ENCODE results near the gene BCAT1. TPM values are rescaled to one million over a fixed set of nuclear protein-coding genes. Genes with fewer than 3 reads are reported as not detected.
A peak's percentile ranks its signal among the peaks of the same experiment; 100 is the strongest.

BCAT1 gene
- total and polyA plus RNA-seq, 9 of the 15 experiments (the other 6 are each of a cell fraction or from before 2014, with no cell fraction given), result 38.5 to 157 (median 66.8) TPM

DNA sequence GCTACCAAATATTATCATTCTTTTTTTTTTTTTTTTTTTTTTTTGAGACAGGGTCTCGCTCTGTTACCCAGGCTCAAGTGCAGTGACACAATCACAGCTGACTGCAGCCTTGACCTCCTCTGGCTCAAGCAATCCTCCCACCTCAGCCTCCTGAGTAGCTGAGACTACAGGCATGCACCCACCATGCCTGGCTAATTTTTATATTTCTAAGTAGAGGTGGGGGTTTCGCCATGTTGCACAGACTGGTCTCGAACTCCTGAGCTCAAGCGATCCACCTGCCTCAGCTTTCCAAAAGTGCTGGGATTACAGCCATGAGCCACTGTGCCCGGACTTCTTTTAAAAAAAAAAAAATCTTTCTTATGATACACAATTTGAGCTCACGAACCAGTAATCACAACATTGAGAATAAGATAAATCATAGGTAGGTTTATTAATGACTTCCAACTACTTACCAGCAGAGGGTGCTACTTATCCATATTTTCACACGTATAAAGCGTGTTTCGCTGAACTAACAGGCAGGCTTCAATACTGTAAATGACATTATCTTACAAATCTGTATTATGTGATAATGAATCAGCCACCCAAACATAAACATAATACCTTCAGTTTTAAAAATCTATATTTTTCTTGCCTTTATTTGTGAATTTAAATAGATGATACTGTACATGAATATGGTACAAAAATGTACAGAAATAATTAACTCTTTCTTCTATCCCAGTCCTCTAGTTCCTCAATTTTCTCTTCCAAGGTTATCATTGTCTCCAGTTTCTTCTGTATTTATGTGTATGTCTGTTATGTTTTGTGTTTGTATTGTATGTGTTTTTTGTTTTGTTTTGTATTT lies 42.5 kb upstream of the BCAT1 start (continued):
- TF ChIP-seq, protein P1, sequence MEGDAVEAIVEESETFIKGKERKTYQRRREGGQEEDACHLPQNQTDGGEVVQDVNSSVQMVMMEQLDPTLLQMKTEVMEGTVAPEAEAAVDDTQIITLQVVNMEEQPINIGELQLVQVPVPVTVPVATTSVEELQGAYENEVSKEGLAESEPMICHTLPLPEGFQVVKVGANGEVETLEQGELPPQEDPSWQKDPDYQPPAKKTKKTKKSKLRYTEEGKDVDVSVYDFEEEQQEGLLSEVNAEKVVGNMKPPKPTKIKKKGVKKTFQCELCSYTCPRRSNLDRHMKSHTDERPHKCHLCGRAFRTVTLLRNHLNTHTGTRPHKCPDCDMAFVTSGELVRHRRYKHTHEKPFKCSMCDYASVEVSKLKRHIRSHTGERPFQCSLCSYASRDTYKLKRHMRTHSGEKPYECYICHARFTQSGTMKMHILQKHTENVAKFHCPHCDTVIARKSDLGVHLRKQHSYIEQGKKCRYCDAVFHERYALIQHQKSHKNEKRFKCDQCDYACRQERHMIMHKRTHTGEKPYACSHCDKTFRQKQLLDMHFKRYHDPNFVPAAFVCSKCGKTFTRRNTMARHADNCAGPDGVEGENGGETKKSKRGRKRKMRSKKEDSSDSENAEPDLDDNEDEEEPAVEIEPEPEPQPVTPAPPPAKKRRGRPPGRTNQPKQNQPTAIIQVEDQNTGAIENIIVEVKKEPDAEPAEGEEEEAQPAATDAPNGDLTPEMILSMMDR (IDR thresholded peaks at IDR 0.05 in 2 of 3, conservative IDR thresholded peaks at IDR 0.05 in 1 of 3; ENCODE audit: insufficient read depth in 2 of 3, low read depth in 1 of 3, low read length in 3 of 3), result peak; percentile 47 to 78 (median 51); a peak in 5 of 6 replicates
- TF ChIP-seq, protein P2, sequence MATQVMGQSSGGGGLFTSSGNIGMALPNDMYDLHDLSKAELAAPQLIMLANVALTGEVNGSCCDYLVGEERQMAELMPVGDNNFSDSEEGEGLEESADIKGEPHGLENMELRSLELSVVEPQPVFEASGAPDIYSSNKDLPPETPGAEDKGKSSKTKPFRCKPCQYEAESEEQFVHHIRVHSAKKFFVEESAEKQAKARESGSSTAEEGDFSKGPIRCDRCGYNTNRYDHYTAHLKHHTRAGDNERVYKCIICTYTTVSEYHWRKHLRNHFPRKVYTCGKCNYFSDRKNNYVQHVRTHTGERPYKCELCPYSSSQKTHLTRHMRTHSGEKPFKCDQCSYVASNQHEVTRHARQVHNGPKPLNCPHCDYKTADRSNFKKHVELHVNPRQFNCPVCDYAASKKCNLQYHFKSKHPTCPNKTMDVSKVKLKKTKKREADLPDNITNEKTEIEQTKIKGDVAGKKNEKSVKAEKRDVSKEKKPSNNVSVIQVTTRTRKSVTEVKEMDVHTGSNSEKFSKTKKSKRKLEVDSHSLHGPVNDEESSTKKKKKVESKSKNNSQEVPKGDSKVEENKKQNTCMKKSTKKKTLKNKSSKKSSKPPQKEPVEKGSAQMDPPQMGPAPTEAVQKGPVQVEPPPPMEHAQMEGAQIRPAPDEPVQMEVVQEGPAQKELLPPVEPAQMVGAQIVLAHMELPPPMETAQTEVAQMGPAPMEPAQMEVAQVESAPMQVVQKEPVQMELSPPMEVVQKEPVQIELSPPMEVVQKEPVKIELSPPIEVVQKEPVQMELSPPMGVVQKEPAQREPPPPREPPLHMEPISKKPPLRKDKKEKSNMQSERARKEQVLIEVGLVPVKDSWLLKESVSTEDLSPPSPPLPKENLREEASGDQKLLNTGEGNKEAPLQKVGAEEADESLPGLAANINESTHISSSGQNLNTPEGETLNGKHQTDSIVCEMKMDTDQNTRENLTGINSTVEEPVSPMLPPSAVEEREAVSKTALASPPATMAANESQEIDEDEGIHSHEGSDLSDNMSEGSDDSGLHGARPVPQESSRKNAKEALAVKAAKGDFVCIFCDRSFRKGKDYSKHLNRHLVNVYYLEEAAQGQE (IDR thresholded peaks at IDR 0.05; ENCODE audit: borderline replicate concordance), result peak; percentile 86
- TF ChIP-seq, protein P2 (CRISPR knock-in tag; IDR thresholded peaks at IDR 0.05; ENCODE audit: low read depth), result no peak
- TF ChIP-seq ZNF695 (CRISPR knock-in tag; IDR thresholded peaks at IDR 0.05) (no peak), NR2F6 (CRISPR knock-in tag; IDR thresholded peaks at IDR 0.05) (no peak), DACH1 (IDR thresholded peaks at IDR 0.05; ENCODE audit: partially characterized antibody) (no peak), ARNT (IDR thresholded peaks at IDR 0.05) (no peak), KDM5B (IDR thresholded peaks at IDR 0.05; ENCODE audit: insufficient replicate concordance, low read depth, low read length) (no peak)
- TF ChIP-seq, protein P3, sequence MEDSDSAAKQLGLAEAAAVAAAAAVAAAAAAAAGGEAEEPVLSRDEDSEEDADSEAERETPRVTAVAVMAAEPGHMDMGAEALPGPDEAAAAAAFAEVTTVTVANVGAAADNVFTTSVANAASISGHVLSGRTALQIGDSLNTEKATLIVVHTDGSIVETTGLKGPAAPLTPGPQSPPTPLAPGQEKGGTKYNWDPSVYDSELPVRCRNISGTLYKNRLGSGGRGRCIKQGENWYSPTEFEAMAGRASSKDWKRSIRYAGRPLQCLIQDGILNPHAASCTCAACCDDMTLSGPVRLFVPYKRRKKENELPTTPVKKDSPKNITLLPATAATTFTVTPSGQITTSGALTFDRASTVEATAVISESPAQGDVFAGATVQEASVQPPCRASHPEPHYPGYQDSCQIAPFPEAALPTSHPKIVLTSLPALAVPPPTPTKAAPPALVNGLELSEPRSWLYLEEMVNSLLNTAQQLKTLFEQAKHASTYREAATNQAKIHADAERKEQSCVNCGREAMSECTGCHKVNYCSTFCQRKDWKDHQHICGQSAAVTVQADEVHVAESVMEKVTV (CRISPR knock-in tag; IDR thresholded peaks at IDR 0.05), result peak; percentile 83
- TF ChIP-seq, protein P4, sequence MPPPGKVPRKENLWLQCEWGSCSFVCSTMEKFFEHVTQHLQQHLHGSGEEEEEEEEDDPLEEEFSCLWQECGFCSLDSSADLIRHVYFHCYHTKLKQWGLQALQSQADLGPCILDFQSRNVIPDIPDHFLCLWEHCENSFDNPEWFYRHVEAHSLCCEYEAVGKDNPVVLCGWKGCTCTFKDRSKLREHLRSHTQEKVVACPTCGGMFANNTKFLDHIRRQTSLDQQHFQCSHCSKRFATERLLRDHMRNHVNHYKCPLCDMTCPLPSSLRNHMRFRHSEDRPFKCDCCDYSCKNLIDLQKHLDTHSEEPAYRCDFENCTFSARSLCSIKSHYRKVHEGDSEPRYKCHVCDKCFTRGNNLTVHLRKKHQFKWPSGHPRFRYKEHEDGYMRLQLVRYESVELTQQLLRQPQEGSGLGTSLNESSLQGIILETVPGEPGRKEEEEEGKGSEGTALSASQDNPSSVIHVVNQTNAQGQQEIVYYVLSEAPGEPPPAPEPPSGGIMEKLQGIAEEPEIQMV (tag; conservative IDR thresholded peaks at IDR 0.05; ENCODE audit: low read depth), result no peak
